Suprapubic skin (tissue), 4 donors: ENCODE measurements around the gene COIL.

Source experiments
- CTCF ChIP-seq, 2 donors: fragments of 200-600 bp in 1 of 2; fragments of 450-650 bp in 1 of 2; sonication (generic) in 1 of 2; IDR thresholded peaks; one replicate each; pipeline ENCODE4 v1.5.1; 2016 to 2019; ENCODE audit warnings: antibody characterized with exemption in 2 of 2, mild to moderate bottlenecking in 1 of 2, moderate library complexity in 1 of 2
- EP300 ChIP-seq: sonication (generic); formaldehyde crosslinking; IDR thresholded peaks from one replicate; pipeline ENCODE4 v1.6.1; 2017; ENCODE audit warnings: antibody characterized with exemption
- POLR2AphosphoS5 ChIP-seq, 3 donors: sonication (generic); formaldehyde crosslinking; IDR thresholded peaks; one replicate each; pipeline ENCODE4 v1.6.1; 2017; ENCODE audit warnings: antibody characterized with exemption in 3 of 3

DNA sequence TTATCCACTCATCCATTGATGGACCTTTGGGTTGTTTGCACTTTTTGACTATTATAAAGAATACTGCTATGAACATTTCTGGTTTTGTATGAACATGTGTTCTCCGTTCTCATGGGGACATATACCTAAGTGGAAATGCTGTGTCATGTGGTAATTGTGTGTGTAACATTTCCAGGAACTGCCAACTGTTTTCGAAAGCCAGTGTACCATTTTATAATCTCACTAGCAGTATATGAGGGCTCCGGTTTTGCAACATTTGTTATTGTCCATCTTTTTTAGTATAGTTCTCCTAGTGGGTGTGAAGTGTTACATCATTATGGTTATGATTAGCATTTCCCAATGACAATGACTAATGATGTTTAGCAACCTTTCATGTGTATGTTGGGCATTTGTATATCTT, 41.9 kb downstream of the COIL start:
- no peak for TF ChIP-seq CTCF (IDR thresholded peaks at IDR 0.05)
- TF ChIP-seq EP300 = no peak
- no peak for TF ChIP-seq POLR2AphosphoS5 (IDR thresholded peaks at IDR 0.05)
